CD4-positive, alpha-beta T cell treated with Interleukin-17A for 1 hour (primary cell): ENCODE measurements around the gene ERAS.
A peak's percentile ranks its signal among the peaks of the same experiment; 100 is the strongest.
"Not testable (repeated sequence)": the region's sequence is repeated elsewhere in the genome, so short reads cannot be mapped to it uniquely, and the experiment has no call there.

Source experiments
- DNase-seq: peaks from one replicate; pipeline ENCODE4 v3.0.0-alpha.2; 2020

ERAS gene

DNA sequence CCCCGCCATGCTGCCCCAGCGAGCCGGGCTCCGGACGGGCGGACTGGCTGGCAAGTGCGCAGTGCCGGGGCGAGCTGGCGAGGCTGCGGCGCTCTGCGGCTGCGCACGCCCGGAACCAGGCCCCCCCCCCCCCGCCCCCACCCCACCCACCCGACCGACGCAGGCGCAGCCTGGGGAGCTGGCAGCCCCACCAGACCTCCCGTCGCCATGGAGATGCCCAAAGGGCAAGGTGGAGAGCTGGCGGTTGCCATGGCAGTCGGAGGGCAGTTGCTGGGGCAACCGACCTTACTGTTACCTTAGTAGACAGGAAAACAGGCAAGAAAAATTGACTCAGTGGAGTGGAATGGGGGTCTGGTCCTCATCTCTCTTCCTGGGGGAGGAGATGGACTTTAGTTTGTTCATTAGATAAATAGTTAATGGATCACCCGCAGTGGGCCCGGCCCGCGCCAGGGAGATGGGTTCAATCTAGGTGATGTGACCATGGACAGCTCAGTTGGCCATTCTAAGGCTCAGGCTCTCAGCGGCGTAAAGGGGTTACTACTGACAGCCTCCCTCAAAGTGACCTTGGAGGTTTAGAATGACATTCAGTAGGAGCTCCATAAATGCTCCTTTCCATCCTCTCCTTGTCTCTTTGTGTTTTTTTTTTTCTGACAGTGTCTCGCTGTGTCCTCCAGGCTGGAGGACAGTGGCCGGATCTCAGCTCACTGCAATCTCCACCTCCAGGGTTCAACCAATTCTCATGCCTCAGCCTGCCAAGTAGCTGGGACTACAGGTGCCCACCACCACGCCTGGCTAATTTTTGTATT lies 9.4 kb downstream of the ERAS start, which contains the start of gene PCSK1N:
PCSK1N (minus strand) TSS at position 87 of the 806 bp plus-strand sequence; CDS start at position 9, 78 bp downstream.
- peak; percentile 64 for DNase-seq

DNA sequence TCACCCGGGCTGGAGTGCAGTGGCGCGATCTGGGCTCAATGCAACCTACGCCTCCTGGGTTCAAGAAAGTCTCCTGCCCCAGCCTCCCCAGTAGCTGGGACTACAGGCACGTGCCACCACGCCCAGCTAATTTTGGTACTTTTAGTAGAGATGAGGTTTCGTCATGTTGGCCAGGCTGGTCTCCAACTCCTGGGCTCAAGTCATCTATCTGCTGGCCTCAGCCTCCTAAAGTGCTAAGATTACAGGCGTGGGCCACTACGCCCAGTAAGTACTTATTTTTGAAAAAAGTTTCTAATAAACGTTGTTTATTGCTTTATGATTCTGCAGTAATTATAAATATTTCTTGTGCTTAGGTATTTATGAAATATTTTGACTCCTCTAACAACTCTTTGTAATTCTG lies 13.4 kb downstream of the ERAS start:
- no peak for DNase-seq

DNA sequence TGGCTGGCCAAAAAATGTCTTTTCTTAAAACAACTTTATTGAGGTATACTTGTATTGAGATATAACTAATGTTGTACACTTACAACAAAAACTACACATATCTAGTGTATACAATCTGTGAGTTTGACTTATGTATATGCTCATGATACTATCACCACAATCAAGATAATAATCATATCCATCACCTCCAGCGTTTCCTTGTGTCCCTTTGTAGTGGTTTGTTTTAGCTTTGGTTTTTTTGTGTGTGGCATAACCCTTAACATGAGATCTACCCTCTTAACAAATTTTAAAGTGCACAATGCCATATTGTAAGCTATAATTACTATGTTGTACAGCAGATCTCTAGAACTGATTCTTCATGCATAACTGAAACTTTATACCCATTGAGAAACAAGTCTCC lies 22.5 kb downstream of the ERAS start:
- DNase-seq = peak; percentile 16

DNA sequence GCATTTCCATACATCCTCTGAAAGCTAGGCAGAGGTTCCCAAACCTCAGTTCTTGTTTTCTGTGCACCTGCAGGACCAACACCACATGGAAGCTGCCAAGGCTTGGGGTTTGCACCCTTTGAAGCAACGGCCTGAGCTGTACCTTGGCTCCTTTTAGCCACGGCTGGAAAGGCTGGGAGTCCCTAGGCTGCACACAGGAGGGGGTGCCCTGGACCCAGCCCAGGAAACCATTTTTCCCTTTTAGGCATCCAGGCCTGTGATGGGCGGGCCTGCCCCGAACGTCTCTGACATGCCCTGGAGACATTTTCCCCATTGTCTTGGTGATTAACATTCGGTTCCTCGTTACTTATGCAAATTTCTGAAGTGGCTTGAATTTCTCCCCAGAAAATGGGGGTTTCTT lies 26.5 kb downstream of the ERAS start:
- DNase-seq = no peak

DNA sequence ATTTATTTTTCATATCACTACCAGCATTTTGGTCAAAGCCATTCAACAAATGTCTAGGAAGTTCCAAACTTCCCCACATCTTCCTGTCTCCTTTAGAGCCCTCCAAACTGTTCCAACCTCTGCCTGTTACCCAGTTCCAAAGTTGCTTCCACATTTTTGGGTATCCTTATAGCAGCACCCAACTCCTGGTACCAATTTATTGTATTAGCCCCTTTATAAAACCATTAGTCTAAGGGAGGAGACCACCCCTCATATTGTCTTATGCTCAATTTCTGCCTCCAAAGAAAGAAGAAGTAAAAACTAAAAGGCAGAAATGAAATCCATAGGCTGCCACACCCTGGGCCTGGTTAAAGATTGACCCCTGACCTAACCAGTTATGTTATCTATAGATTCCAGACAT lies 27.2 kb downstream of the ERAS start:
- not testable (repeated sequence) for DNase-seq

DNA sequence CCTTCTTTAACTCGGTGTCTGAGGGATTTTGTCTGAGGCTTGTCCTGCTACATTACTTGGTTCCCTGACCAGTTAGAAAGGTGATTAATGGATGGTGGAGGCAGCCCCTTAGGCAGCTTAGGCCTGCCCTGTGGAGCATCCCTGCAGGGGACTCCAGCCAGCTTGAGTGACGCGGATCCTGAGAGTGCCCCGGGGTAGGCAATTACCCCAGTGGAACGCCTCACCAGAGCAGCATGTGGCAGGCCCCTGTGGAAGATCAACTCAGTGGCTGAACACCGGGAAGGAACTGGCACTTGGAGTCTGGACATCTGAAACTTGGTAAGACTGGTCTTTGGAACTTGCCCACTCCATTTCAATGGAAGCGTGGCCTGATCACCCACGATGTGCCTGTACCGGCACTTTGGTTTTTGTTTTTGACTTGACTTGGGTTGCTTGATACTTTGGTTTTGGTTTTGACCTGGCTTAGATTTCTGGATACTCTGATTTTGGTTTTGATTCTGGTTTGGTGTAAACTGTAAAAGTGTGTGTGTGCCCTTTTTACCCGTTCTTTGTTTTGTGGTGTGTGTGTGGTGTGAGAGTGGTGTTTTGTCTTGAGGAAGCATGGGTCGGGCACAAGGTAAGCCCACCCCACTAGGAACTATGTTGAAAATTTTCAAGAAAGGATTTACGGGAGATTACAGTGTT lies 27.9 kb downstream of the ERAS start:
- DNase-seq = not testable (repeated sequence)

DNA sequence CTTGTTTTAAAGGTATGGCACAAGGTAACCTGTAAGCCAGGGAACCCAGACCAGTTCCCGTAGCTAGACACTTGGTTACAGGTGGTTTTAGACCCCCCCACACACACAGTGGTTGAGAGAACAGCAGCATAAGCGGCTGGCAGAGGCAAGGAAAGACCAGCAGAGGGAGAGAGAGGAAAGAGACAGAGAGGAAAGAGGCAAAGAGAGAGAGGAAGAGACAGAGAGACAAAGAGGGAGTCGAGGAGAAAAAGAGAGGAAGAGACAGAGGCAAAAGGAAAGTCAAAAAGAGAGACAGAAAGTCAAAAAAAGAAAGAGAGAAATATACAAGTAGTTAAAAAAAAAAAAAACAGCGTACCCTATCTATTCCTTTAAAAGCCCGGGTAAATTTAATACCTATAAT lies 28.6 kb downstream of the ERAS start:
- peak; percentile 30 for DNase-seq

DNA sequence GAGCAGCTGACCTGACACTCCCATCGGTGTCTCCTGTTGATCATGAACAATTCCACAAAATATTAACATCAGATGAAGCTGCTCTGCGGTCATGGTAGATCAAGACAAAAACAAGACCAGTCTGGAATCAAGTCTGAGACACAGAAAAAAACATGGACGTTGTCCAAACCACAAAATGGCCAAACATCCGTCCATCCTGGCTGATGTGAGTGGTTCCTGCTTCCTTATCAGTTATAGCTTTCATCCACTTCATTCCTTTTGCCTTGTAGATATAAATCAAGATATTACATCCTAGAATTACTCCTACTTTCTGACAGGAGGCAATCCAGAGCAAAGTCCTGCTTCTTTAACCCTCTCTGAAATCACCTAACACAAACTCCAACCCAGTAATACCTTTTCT lies 37.9 kb downstream of the ERAS start:
- no peak for DNase-seq

DNA sequence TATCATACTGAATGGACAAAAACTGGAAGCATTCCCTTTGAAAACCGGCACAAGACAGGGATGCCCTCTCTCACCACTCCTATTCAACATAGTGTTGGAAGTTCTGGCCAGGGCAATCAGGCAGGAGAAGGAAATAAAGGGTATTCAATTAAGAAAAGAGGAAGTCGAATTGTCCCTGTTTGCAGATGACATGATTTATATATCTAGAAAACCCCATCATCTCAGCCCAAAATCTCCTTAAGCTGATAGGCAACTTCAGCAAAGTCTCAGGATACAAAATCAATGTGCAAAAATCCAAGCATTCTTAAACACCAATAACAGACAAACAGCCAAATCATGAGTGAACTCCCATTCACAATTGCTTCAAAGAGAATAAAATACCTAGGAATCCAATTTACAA lies 45.7 kb downstream of the ERAS start:
- DNase-seq = not testable (repeated sequence)

DNA sequence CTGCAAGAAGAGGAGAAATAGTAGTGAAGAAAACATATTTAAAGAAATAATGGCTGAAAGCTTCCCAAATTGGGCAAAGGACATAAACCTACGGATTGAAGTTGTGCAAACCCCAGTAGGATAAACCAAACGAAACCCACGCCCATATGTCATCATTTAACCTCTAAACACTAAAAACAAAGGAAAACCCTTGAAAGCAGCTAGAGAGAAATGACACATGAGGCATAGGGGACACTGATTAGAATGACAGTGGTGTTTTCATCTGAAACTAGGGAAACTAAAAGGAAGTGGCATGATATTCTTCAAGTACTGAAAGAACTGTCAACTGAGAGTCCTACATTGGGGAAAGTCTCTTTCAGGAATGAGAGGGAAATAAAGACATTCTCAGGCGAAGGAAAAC lies 50.6 kb downstream of the ERAS start:
- not testable (repeated sequence) for DNase-seq
